T-cell (primary cell): ENCODE data around the gene SPATA13. TPM values are rescaled to one million over a fixed set of nuclear protein-coding genes. Genes with fewer than 3 reads are reported as not detected.

Experiments used
- ATAC-seq, 4 experiments: fragments of 200-7000 bp in 3 of 4; fragments of 150-1000 bp in 1 of 4; cut with Tn5 transposase; replicated peaks in 1 of 4; 1 replicate in 3 of 4; 2 replicates in 1 of 4; pipeline ENCODE4 v1.10.0; 2021; ENCODE audit warnings: moderate library complexity in 3 of 4, mild to moderate bottlenecking in 2 of 4, moderate number of reproducible peaks in 1 of 4
- CTCF ChIA-PET, 2 donors: fragments of 300-600 bp; sonication (Branson Sonifier 250); formaldehyde crosslinking; loops; one replicate each; lab custom pipeline; 2022; ENCODE audit warnings: antibody characterized with exemption in 2 of 2; lab: Charles Lee
- POLR2A ChIA-PET, 2 donors: fragments of 300-600 bp; sonication (Branson Sonifier 250); formaldehyde crosslinking; loops; one replicate each; lab custom pipeline; 2022; ENCODE audit warnings: antibody characterized with exemption in 2 of 2; lab: Charles Lee
- DNase-seq, 35 experiments: peaks; one replicate each; pipeline versions ENCODE4 v3.0.0 to v3.0.0-alpha.2; 2013 to 2023
- H3K27ac ChIP-seq: one replicate; pipeline ENCODE4 v1.5.1; 2013; ENCODE audit warnings: low read length
- H3K27me3 ChIP-seq, 2 experiments: replicated peaks in 1 of 2; 1 replicate in 1 of 2; 2 replicates in 1 of 2; pipeline versions ENCODE4 v1.6.1 to v1.7.0; 2013; ENCODE audit warnings: low read length in 1 of 2, mixed read lengths in 1 of 2; ENCODE audit not compliant: control insufficient read depth in 2 of 2, insufficient read depth in 2 of 2; ENCODE audit errors: extremely low read depth in 1 of 2
- H3K36me3 ChIP-seq, 2 donors: 1 replicate in 1 of 2; 2 replicates in 1 of 2; pipeline versions ENCODE4 v1.6.1 to v1.7.0; 2013; ENCODE audit warnings: low read length in 1 of 2; ENCODE audit not compliant: control insufficient read depth in 2 of 2, insufficient read depth in 1 of 2; ENCODE audit errors: extremely low read depth in 1 of 2
- H3K4me1 ChIP-seq, 2 experiments: 1 replicate in 1 of 2; 2 replicates in 1 of 2; pipeline versions ENCODE4 v1.6.1 to v1.7.0; 2013; ENCODE audit warnings: low read length in 2 of 2, mixed read lengths in 1 of 2; ENCODE audit not compliant: insufficient read depth in 2 of 2, control insufficient read depth in 1 of 2; ENCODE audit errors: extremely low read depth in 1 of 2
- H3K4me3 ChIP-seq, 2 donors: 1 replicate in 1 of 2; 2 replicates in 1 of 2; pipeline versions ENCODE4 v1.5.1 to v1.7.0; 2013; ENCODE audit warnings: mild to moderate bottlenecking in 2 of 2, low read length in 1 of 2, moderate library complexity in 1 of 2; ENCODE audit not compliant: control insufficient read depth in 1 of 2; ENCODE audit errors: extremely low read depth in 1 of 2
- H3K9me3 ChIP-seq: 2 replicates; pipeline ENCODE4 v1.7.0; 2013
- H3K27ac Mint-ChIP-seq, 2 donors: one replicate each; pipeline ENCODE4 v1.8.0; 2020 to 2021; ENCODE audit warnings: mild to moderate bottlenecking in 2 of 2, mixed read lengths in 2 of 2
- H3K27me3 Mint-ChIP-seq, 2 donors: one replicate each; pipeline ENCODE4 v1.8.0; 2021 to 2022; ENCODE audit warnings: mixed read lengths in 2 of 2
- H3K36me3 Mint-ChIP-seq: one replicate; pipeline ENCODE4 v1.8.0; 2021; ENCODE audit warnings: mixed read lengths
- H3K4me1 Mint-ChIP-seq, 3 donors: one replicate each; pipeline ENCODE4 v1.8.0; 2020 to 2022; ENCODE audit warnings: mixed read lengths in 3 of 3, mild to moderate bottlenecking in 1 of 3
- H3K4me3 Mint-ChIP-seq, 3 donors: one replicate each; pipeline ENCODE4 v1.8.0; 2020 to 2022; ENCODE audit warnings: mild to moderate bottlenecking in 3 of 3, mixed read lengths in 3 of 3, moderate library complexity in 3 of 3
- H3K9me3 Mint-ChIP-seq, 3 donors: one replicate each; pipeline ENCODE4 v1.8.0; 2020 to 2022; ENCODE audit warnings: mixed read lengths in 3 of 3
- WGBS: methylation state at CpG from one replicate; pipeline ENCODE4 v1.1.5; 2013; ENCODE audit warnings: missing lambda C conversion rate; ENCODE audit not compliant: insufficient coverage; 5-methylcytosine and 5-hydroxymethylcytosine counted together
- total RNA-seq, 35 experiments: library from RNA in 6 of 35; stranded (reverse) in 6 of 35; fragments of 120-200 nt in 1 of 35; gene quantifications; one replicate each; pipeline versions ENCODE4 v1.2.1 to v1.2.4 and lab custom pipeline; 2013 to 2026

The SPATA13 gene
- total RNA-seq, 5 donors from 2014 or later (not counting 1 experiment from before 2014, with no cell fraction given) = 90.3 to 109 (median 104) TPM

DNA sequence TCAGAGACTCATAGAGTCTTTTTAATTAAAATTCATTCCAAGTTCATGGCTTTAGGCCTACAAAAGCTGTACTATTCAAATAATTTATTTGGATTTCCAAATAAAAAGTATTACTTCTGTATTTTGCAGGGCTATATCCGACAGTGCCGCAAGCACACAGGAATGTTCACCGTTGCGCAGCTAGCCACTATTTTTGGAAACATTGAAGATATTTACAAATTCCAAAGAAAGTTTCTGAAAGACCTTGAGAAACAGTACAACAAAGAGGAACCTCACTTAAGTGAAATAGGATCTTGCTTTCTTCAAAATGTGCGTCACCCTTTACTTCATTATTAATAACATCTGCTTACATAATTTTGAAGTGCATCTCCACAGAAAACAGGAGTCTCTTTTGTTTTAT lies 128.3 kb downstream of the SPATA13 start:
- Mint-ChIP-seq H3K36me3 (peaks cover 68% of the 10 kb centered on the region), H3K4me1 (peaks cover 0 to 2% (median 0%) of the 10 kb centered on the region in 3 donors), H3K4me3 (no peak overlapping the region), H3K27me3 (no peaks in the 10 kb centered on the region), H3K9me3 (no peaks in the 10 kb centered on the region), H3K27ac (no peak overlapping the region)
- H3K27ac ChIP-seq = no peak overlapping the region
- no peaks in the 10 kb centered on the region for H3K9me3 ChIP-seq
- no peaks in the 10 kb centered on the region for H3K27me3 ChIP-seq
- no peaks in the 10 kb centered on the region for H3K4me1 ChIP-seq
- H3K36me3 ChIP-seq = peaks cover 26 to 95% of the 10 kb centered on the region in 2 donors
- ATAC-seq (no peak), DNase-seq (no peak)
- no peak overlapping the region for H3K4me3 ChIP-seq
- 100% methylated on average over 4 of the region's 5 CpGs for WGBS
- CTCF ChIA-PET = no interaction called here
- POLR2A ChIA-PET = interaction anchor here (0.5 kb wide), 2 partner anchors 52 to 332 kb away, joined by 3 to 4 read pairs; no protein-coding TSS in a partner anchor

DNA sequence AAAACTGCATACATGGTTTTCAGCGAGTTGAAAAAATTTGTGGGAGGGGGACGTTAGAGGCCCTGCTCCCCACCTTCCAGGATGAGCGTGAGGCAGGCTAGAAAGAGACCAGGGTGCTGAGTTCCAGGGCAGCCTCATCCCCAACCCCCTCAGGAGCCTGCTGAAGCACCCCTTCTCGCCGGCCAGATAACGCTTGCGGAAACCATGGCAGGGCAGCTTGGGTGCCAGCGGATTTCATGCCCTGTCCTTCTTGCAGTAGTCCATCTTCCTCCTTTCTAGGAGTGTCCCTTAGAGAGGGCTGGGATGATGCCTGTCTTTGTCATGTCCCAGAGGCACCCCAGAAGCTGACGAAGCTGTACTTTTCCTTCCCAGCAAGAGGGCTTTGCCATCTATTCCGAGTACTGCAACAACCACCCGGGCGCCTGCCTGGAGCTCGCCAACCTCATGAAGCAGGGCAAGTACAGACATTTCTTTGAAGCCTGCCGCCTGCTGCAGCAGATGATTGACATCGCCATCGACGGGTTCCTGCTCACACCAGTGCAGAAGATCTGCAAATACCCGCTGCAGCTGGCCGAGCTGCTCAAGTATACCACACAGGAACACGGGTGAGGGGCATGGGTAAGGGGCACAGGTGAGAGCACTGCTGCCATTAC lies 129.9 kb downstream of the SPATA13 start:
- no peak overlapping the region for H3K4me3 Mint-ChIP-seq
- DNase-seq (no peak), ATAC-seq (no peak)
- Histone ChIP-seq H3K4me1 (no peaks in the 10 kb centered on the region), H3K27ac (no peak overlapping the region), H3K36me3 (peaks cover 27 to 96% of the 10 kb centered on the region in 2 donors), H3K4me3 (no peak overlapping the region), H3K9me3 (no peaks in the 10 kb centered on the region), H3K27me3 (no peaks in the 10 kb centered on the region)
- ChIA-PET POLR2A (interaction anchor here in 1 of 2 donors (0.5 kb wide), 1 partner anchor 16 kb away, joined by 3 read pairs; no protein-coding TSS in a partner anchor), CTCF (interaction anchor here in 1 of 2 donors (0.8 kb wide), 1 partner anchor 60 kb away, joined by 3 read pairs; no protein-coding TSS in a partner anchor)
- H3K27me3 Mint-ChIP-seq = no peaks in the 10 kb centered on the region
- no peaks in the 10 kb centered on the region for H3K9me3 Mint-ChIP-seq
- peaks cover 71% of the 10 kb centered on the region for H3K36me3 Mint-ChIP-seq
- H3K4me1 Mint-ChIP-seq = peaks cover 0 to 1% (median 0%) of the 10 kb centered on the region in 3 donors
- WGBS = 98% methylated on average over 16 of the region's 20 CpGs
- H3K27ac Mint-ChIP-seq = no peak overlapping the region

DNA sequence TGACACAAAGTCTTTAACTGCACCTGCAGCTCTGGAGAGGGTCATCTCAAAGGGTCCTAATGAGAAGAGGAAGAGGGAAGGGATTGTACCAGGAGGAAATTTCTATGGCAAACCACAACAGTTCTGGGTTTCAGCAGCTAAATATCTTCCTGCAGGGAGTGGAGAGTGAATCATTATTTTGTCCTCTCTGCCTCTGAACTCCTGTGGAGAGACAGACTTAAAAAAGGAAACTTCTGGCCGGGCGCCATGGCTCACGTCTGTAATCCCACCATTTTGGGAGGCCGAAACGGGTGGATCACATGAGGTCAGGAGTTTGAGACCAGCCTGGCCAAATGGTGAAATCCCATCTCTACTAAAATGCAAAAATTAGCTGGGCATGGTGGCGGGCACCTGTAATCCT lies 132.0 kb downstream of the SPATA13 start:
- Mint-ChIP-seq H3K4me3 (no peak overlapping the region), H3K36me3 (peaks cover 75% of the 10 kb centered on the region), H3K4me1 (peaks cover 0 to 6% (median 0%) of the 10 kb centered on the region in 3 donors), H3K9me3 (no peaks in the 10 kb centered on the region), H3K27me3 (no peaks in the 10 kb centered on the region), H3K27ac (no peak overlapping the region)
- CTCF ChIA-PET = interaction anchor here (0.6 to 0.7 kb wide), 2 partner anchors 14 to 45 kb away, joined by 3 read pairs; no protein-coding TSS in a partner anchor
- Histone ChIP-seq H3K27me3 (no peaks in the 10 kb centered on the region), H3K9me3 (no peaks in the 10 kb centered on the region), H3K4me3 (no peak overlapping the region), H3K4me1 (no peaks in the 10 kb centered on the region), H3K36me3 (peaks cover 23 to 95% of the 10 kb centered on the region in 2 donors), H3K27ac (no peak overlapping the region)
- WGBS = 85% methylated on average over 2 of the region's 6 CpGs
- POLR2A ChIA-PET = interaction anchor here in 1 of 2 donors (0.6 to 0.7 kb wide), 2 partner anchors 10 to 23 kb away, joined by 3 to 4 read pairs; no protein-coding TSS in a partner anchor
- ATAC-seq (no peak), DNase-seq (no peak)

DNA sequence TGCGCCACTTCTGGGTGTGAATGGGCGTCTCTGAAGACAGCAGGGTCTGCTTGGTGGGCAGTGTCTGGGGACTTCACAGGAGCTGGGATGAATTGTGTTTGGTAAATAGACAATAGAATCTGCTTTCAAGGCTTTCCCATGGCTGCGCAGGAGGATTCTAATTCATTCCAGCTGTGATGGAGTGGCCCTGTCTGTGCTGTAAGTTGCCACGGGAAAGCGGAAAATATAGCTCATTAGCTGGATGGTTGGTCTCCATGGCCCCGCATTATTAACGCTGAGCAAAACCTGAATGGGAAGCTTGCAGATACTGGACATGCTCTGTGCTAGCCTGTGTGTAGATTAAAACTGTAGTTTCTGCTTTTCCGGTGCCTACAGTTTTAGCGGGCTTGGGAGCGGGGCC lies 133.2 kb downstream of the SPATA13 start:
- no peak overlapping the region for H3K27ac ChIP-seq
- no peak overlapping the region for H3K4me3 Mint-ChIP-seq
- H3K27me3 ChIP-seq = no peaks in the 10 kb centered on the region
- peaks cover 77% of the 10 kb centered on the region for H3K36me3 Mint-ChIP-seq
- H3K4me1 ChIP-seq = no peaks in the 10 kb centered on the region
- ChIA-PET POLR2A (no interaction called here), CTCF (interaction anchor here in 1 of 2 donors (0.6 kb wide), 1 partner anchor 20 kb away, joined by 3 read pairs; no protein-coding TSS in a partner anchor)
- H3K4me1 Mint-ChIP-seq = peaks cover 0 to 6% (median 0%) of the 10 kb centered on the region in 3 donors
- no peak overlapping the region for H3K27ac Mint-ChIP-seq
- ATAC-seq = no peak
- H3K27me3 Mint-ChIP-seq = no peaks in the 10 kb centered on the region
- DNase-seq = peak in 1 of 35 experiments; percentile 14
- H3K9me3 Mint-ChIP-seq = no peaks in the 10 kb centered on the region
- no peak overlapping the region for H3K4me3 ChIP-seq
- H3K9me3 ChIP-seq = no peaks in the 10 kb centered on the region
- H3K36me3 ChIP-seq = peaks cover 31 to 95% of the 10 kb centered on the region in 2 donors
- WGBS = over 99% methylated on average over 10 of the region's 10 CpGs

DNA sequence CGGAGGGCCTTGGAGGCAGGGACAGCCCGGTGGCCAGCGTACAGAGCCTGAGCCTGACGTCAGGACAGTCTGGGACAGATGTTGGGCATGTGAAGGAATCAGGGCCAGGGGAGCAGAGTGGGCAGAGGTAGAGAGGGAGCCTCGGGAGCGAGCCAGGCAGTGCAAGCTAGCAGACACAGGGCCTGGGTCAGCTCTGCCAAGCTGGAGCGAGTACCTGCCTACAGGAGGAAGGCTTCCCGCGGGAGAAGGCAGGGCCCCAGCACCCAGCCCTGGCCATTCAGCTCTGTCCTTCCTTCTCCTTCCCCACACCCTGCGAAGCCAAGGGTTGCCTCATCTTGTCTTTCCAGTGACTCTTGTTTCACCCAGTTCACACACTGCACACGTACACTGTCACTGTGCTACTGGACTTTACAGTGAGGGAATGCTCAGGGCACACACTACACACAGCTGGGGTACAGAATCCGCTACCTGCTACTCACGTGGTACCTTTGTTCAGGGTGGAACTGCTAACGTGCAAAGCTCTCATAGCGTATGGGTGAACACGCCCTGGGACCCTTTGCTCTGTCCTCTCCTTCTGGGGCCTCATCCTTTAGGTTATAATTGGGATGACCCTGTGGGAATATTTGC lies 139.1 kb downstream of the SPATA13 start:
- WGBS = 94% methylated on average over 15 of the region's 16 CpGs
- peaks cover 0 to 6% (median 0%) of the 10 kb centered on the region in 3 donors for H3K4me1 Mint-ChIP-seq
- H3K4me3 Mint-ChIP-seq = no peak overlapping the region
- H3K27me3 ChIP-seq = no peaks in the 10 kb centered on the region
- no peaks in the 10 kb centered on the region for H3K27me3 Mint-ChIP-seq
- no peak overlapping the region for H3K27ac ChIP-seq
- H3K27ac Mint-ChIP-seq = no peak overlapping the region
- ChIA-PET POLR2A (no interaction called here), CTCF (no interaction called here)
- H3K4me1 ChIP-seq = no peaks in the 10 kb centered on the region
- ATAC-seq (no peak), DNase-seq (no peak)
- peaks cover 22 to 99% of the 10 kb centered on the region in 2 donors for H3K36me3 ChIP-seq
- H3K4me3 ChIP-seq = no peak overlapping the region
- H3K36me3 Mint-ChIP-seq = peaks cover 87% of the 10 kb centered on the region
- no peaks in the 10 kb centered on the region for H3K9me3 Mint-ChIP-seq
- H3K9me3 ChIP-seq = no peaks in the 10 kb centered on the region

DNA sequence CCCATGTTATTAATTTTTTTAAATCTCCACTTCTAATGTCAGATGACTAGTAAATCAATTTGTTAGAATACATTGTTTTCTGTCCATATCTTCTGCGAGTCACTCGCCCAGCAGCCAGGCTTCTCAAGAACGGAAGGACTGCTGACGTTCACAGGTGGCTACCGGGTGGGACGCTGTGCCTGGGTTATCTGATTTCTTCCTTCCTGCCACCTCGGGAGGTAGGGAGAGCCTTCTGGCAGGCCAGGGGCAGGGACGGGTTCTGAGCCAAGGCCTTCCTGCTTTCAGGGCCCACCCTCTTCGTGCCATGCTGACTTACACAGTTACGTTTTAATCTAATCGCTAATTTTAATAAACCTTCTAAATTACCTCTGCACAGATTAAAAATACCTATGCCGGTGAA lies 140.9 kb downstream of the SPATA13 start:
- POLR2A ChIA-PET = no interaction called here

More for the DNA sequence above, 140.9 kb downstream of the SPATA13 start:
- CTCF ChIA-PET = interaction anchor here in 1 of 2 donors (0.9 kb wide), 1 partner anchor 74 kb away, joined by 5 read pairs; no protein-coding TSS in a partner anchor
- DNase-seq = no peak
- whole genome bisulfite sequencing = 87% methylated on average over 8 of the region's 12 CpGs
- peaks cover 88% of the 10 kb centered on the region for H3K36me3 Mint-ChIP-seq
- no peaks in the 10 kb centered on the region for H3K9me3 ChIP-seq
- no peaks in the 10 kb centered on the region for H3K9me3 Mint-ChIP-seq
- H3K27ac ChIP-seq = no peak overlapping the region
- H3K27me3 Mint-ChIP-seq = no peaks in the 10 kb centered on the region
- peak overlapping the region in 1 of 2 donors; percentile 39 for H3K27ac Mint-ChIP-seq
- peaks cover 0 to 2% (median 0%) of the 10 kb centered on the region in 3 donors for H3K4me1 Mint-ChIP-seq
- ATAC-seq = no peak
- H3K4me1 ChIP-seq = no peaks in the 10 kb centered on the region
- no peak overlapping the region for H3K4me3 ChIP-seq
- H3K36me3 ChIP-seq = peaks cover 18 to 96% of the 10 kb centered on the region in 2 donors
- H3K27me3 ChIP-seq = no peaks in the 10 kb centered on the region
- H3K4me3 Mint-ChIP-seq = no peak overlapping the region
